WTC11 (cell line): ENCODE results near the gene EDIL3. TPM values are rescaled to one million over a fixed set of nuclear protein-coding genes. Genes with fewer than 3 reads are reported as not detected.

Experiments used
- ATAC-seq: fragments of 200-7000 bp; cut with Tn5 transposase; 2 replicates; pipeline ENCODE4 v1.10.0; 2021; ENCODE audit warnings: mild to moderate bottlenecking, moderate library complexity
- CTCF ChIA-PET: fragments of 300-600 bp; sonication (Branson Sonifier 250); formaldehyde crosslinking; loops from one replicate; lab custom pipeline; 2021; ENCODE audit warnings: antibody characterized with exemption; lab: Charles Lee
- POLR2A ChIA-PET: fragments of 350-600 bp; sonication (Branson Sonifier 250); formaldehyde crosslinking; loops from one replicate; lab custom pipeline; 2021; ENCODE audit warnings: antibody characterized with exemption; lab: Charles Lee
- DNase-seq: peaks from one replicate; pipeline ENCODE4 v3.0.0; 2021; ENCODE audit warnings: low spot score
- H3K27ac Mint-ChIP-seq: 2 replicates; pipeline ENCODE4 v1.8.0; 2021; ENCODE audit warnings: mixed read lengths
- H3K27me3 Mint-ChIP-seq: 2 replicates; pipeline ENCODE4 v1.8.0; 2021; ENCODE audit warnings: low read depth, mild to moderate bottlenecking, moderate library complexity, mixed read lengths
- H3K36me3 Mint-ChIP-seq: 2 replicates; pipeline ENCODE4 v1.8.0; 2021; ENCODE audit warnings: mixed read lengths
- H3K4me1 Mint-ChIP-seq: 2 replicates; pipeline ENCODE4 v1.8.0; 2022; ENCODE audit warnings: mixed read lengths
- H3K4me3 Mint-ChIP-seq: 2 replicates; pipeline ENCODE4 v1.8.0; 2021; ENCODE audit warnings: mild to moderate bottlenecking, moderate library complexity, mixed read lengths
- H3K9me3 Mint-ChIP-seq: 2 replicates; pipeline ENCODE4 v1.8.0; 2021; ENCODE audit warnings: mixed read lengths
- CTCF ChIP-seq: fragments of 200-600 bp; IDR thresholded peaks from 2 replicates; pipeline ENCODE4 v1.8.0; 2022; ENCODE audit warnings: antibody characterized with exemption
- ELF4 ChIP-seq: sonication (generic); formaldehyde crosslinking; IDR thresholded peaks from 2 replicates; pipeline ENCODE4 v1.8.1; 2022; ENCODE audit warnings: low read depth, mild to moderate bottlenecking, moderate library complexity, missing genetic modification reagents
- GABPB1 ChIP-seq: sonication (generic); formaldehyde crosslinking; IDR thresholded peaks from 2 replicates; pipeline ENCODE4 v1.8.1; 2023; ENCODE audit warnings: mild to moderate bottlenecking, missing genetic modification reagents
- GTF2I ChIP-seq: fragments of 250-450 bp; sonication (Bioruptor Pico); conservative IDR thresholded peaks from 2 replicates; pipeline ENCODE4 v1.4.0; 2021; ENCODE audit warnings: mild to moderate bottlenecking
- MAX ChIP-seq: sonication (generic); formaldehyde crosslinking; IDR thresholded peaks from 2 replicates; pipeline ENCODE4 v1.8.0; 2022; ENCODE audit warnings: mild to moderate bottlenecking, missing genetic modification reagents
- NFATC4 ChIP-seq: fragments of 250-450 bp; sonication (Bioruptor Pico); IDR thresholded peaks from 2 replicates; pipeline ENCODE4 v1.9.0; 2021; ENCODE audit warnings: mild to moderate bottlenecking
- NFE2L1 ChIP-seq: sonication (generic); formaldehyde crosslinking; IDR thresholded peaks from 2 replicates; pipeline ENCODE4 v1.8.1; 2023; ENCODE audit warnings: missing genetic modification reagents
- NFYB ChIP-seq: sonication (generic); formaldehyde crosslinking; conservative IDR thresholded peaks from 2 replicates; pipeline ENCODE4 v1.8.0; 2022; ENCODE audit warnings: low read depth, missing genetic modification reagents
- NR2C2 ChIP-seq: sonication (generic); formaldehyde crosslinking; IDR thresholded peaks from 2 replicates; pipeline ENCODE4 v1.8.0; 2022; ENCODE audit warnings: mild to moderate bottlenecking, missing genetic modification reagents
- RORB ChIP-seq: fragments of 250-450 bp; sonication (Bioruptor Pico); IDR thresholded peaks from 2 replicates; pipeline ENCODE4 v1.9.0; 2021; ENCODE audit warnings: mild to moderate bottlenecking
- TCF7 ChIP-seq: sonication (generic); formaldehyde crosslinking; IDR thresholded peaks from 2 replicates; pipeline ENCODE4 v1.8.0; 2022; ENCODE audit warnings: mild to moderate bottlenecking, low read depth, missing genetic modification reagents, moderate library complexity
- ZMAT4 ChIP-seq: fragments of 250-450 bp; sonication (Bioruptor Pico); IDR thresholded peaks from 2 replicates; pipeline ENCODE4 v1.9.0; 2021; ENCODE audit warnings: mild to moderate bottlenecking
- ZNF121 ChIP-seq: sonication (generic); formaldehyde crosslinking; IDR thresholded peaks from 2 replicates; pipeline ENCODE4 v1.8.0; 2023; ENCODE audit warnings: missing genetic modification reagents
- ZNF219 ChIP-seq: sonication (generic); formaldehyde crosslinking; IDR thresholded peaks from 2 replicates; pipeline ENCODE4 v1.8.0; 2023; ENCODE audit warnings: missing genetic modification reagents, mild to moderate bottlenecking, borderline replicate concordance
- ZNF232 ChIP-seq: sonication (generic); formaldehyde crosslinking; IDR thresholded peaks from 2 replicates; pipeline ENCODE4 v1.8.0; 2022; ENCODE audit warnings: mild to moderate bottlenecking, missing genetic modification reagents
- ZNF425 ChIP-seq: fragments of 250-450 bp; sonication (Bioruptor Pico); conservative IDR thresholded peaks from 2 replicates; pipeline ENCODE4 v1.9.0; 2021; ENCODE audit warnings: mild to moderate bottlenecking
- total RNA-seq: library from RNA; stranded (reverse); gene quantifications from 3 replicates; pipeline ENCODE4 v1.2.3, GENCODE V29; 2021
- TF ChIP-seq, protein P1 (sequence below): sonication (generic); formaldehyde crosslinking; IDR thresholded peaks from 2 replicates; pipeline ENCODE4 v1.8.1; 2023; ENCODE audit warnings: mild to moderate bottlenecking, moderate library complexity, missing genetic modification reagents
- TF ChIP-seq, protein P2 (sequence below): sonication (generic); formaldehyde crosslinking; IDR thresholded peaks from 2 replicates; pipeline ENCODE4 v1.8.0; 2023; ENCODE audit warnings: mild to moderate bottlenecking, missing genetic modification reagents
- TF ChIP-seq, protein P3 (sequence below): sonication (generic); formaldehyde crosslinking; IDR thresholded peaks from 2 replicates; pipeline ENCODE4 v1.8.1; 2023; ENCODE audit warnings: mild to moderate bottlenecking, missing genetic modification reagents
- TF ChIP-seq, protein P4 (sequence below): fragments of 250-450 bp; sonication (Bioruptor Pico); IDR thresholded peaks from 2 replicates; pipeline ENCODE4 v1.9.0; 2021; ENCODE audit warnings: mild to moderate bottlenecking

The EDIL3 gene
- total RNA-seq, 1 experiment from 2014 or later, result 48.3 TPM

- no peak for TF ChIP-seq ZNF425 (CRISPR knock-in tag)
- no peak for TF ChIP-seq NFYB
- TF ChIP-seq RORB (CRISPR knock-in tag), result no peak
- TF ChIP-seq, protein P1, sequence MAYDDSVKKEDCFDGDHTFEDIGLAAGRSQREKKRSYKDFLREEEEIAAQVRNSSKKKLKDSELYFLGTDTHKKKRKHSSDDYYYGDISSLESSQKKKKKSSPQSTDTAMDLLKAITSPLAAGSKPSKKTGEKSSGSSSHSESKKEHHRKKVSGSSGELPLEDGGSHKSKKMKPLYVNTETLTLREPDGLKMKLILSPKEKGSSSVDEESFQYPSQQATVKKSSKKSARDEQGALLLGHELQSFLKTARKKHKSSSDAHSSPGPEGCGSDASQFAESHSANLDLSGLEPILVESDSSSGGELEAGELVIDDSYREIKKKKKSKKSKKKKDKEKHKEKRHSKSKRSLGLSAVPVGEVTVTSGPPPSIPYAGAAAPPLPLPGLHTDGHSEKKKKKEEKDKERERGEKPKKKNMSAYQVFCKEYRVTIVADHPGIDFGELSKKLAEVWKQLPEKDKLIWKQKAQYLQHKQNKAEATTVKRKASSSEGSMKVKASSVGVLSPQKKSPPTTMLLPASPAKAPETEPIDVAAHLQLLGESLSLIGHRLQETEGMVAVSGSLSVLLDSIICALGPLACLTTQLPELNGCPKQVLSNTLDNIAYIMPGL (CRISPR knock-in tag), result no peak
- TF ChIP-seq ZMAT4 (CRISPR knock-in tag), result no peak
These were observed 81.4 kb downstream of the EDIL3 start (continued) for GRCh38 chr5:84303315-84303714.

GRCh38 chr5:84301535-84301934 lies 83.1 kb downstream of the EDIL3 start:
- TF ChIP-seq, protein P2, sequence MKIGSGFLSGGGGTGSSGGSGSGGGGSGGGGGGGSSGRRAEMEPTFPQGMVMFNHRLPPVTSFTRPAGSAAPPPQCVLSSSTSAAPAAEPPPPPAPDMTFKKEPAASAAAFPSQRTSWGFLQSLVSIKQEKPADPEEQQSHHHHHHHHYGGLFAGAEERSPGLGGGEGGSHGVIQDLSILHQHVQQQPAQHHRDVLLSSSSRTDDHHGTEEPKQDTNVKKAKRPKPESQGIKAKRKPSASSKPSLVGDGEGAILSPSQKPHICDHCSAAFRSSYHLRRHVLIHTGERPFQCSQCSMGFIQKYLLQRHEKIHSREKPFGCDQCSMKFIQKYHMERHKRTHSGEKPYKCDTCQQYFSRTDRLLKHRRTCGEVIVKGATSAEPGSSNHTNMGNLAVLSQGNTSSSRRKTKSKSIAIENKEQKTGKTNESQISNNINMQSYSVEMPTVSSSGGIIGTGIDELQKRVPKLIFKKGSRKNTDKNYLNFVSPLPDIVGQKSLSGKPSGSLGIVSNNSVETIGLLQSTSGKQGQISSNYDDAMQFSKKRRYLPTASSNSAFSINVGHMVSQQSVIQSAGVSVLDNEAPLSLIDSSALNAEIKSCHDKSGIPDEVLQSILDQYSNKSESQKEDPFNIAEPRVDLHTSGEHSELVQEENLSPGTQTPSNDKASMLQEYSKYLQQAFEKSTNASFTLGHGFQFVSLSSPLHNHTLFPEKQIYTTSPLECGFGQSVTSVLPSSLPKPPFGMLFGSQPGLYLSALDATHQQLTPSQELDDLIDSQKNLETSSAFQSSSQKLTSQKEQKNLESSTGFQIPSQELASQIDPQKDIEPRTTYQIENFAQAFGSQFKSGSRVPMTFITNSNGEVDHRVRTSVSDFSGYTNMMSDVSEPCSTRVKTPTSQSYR, result no peak
- TF ChIP-seq MAX (CRISPR knock-in tag) (no peak), NR2C2 (CRISPR knock-in tag) (no peak), GTF2I (no peak), ELF4 (CRISPR knock-in tag) (no peak)
- Mint-ChIP-seq H3K4me3 (no peak overlapping the region), H3K36me3 (peaks cover 12% of the 10 kb centered on the region), H3K9me3 (peaks cover 16% of the 10 kb centered on the region), H3K27ac (no peak overlapping the region), H3K27me3 (no peaks in the 10 kb centered on the region), H3K4me1 (peaks cover 6% of the 10 kb centered on the region)
- DNase-seq (no peak), ATAC-seq (no peak)
- ChIA-PET POLR2A (no interaction called here), CTCF (no interaction called here)

- DNase-seq (no peak), ATAC-seq (no peak)
- Mint-ChIP-seq H3K9me3 (peaks cover 16% of the 10 kb centered on the region), H3K27me3 (no peaks in the 10 kb centered on the region), H3K4me3 (no peak overlapping the region), H3K27ac (no peak overlapping the region), H3K36me3 (peaks cover 12% of the 10 kb centered on the region), H3K4me1 (peaks cover 12% of the 10 kb centered on the region)
- POLR2A ChIA-PET, result no interaction called here
- CTCF ChIA-PET, result no interaction called here
- TF ChIP-seq NFE2L1 (CRISPR knock-in tag) (no peak), ZNF121 (CRISPR knock-in tag) (no peak), NR2C2 (CRISPR knock-in tag) (no peak), TCF7 (CRISPR knock-in tag) (no peak), NFATC4 (CRISPR knock-in tag) (no peak), MAX (CRISPR knock-in tag) (no peak), ZNF219 (no peak), CTCF (no peak), ZNF232 (CRISPR knock-in tag) (no peak), GABPB1 (CRISPR knock-in tag) (no peak)
- TF ChIP-seq, protein P3, sequence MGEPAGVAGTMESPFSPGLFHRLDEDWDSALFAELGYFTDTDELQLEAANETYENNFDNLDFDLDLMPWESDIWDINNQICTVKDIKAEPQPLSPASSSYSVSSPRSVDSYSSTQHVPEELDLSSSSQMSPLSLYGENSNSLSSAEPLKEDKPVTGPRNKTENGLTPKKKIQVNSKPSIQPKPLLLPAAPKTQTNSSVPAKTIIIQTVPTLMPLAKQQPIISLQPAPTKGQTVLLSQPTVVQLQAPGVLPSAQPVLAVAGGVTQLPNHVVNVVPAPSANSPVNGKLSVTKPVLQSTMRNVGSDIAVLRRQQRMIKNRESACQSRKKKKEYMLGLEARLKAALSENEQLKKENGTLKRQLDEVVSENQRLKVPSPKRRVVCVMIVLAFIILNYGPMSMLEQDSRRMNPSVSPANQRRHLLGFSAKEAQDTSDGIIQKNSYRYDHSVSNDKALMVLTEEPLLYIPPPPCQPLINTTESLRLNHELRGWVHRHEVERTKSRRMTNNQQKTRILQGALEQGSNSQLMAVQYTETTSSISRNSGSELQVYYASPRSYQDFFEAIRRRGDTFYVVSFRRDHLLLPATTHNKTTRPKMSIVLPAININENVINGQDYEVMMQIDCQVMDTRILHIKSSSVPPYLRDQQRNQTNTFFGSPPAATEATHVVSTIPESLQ (CRISPR knock-in tag), result no peak
- TF ChIP-seq, protein P4, sequence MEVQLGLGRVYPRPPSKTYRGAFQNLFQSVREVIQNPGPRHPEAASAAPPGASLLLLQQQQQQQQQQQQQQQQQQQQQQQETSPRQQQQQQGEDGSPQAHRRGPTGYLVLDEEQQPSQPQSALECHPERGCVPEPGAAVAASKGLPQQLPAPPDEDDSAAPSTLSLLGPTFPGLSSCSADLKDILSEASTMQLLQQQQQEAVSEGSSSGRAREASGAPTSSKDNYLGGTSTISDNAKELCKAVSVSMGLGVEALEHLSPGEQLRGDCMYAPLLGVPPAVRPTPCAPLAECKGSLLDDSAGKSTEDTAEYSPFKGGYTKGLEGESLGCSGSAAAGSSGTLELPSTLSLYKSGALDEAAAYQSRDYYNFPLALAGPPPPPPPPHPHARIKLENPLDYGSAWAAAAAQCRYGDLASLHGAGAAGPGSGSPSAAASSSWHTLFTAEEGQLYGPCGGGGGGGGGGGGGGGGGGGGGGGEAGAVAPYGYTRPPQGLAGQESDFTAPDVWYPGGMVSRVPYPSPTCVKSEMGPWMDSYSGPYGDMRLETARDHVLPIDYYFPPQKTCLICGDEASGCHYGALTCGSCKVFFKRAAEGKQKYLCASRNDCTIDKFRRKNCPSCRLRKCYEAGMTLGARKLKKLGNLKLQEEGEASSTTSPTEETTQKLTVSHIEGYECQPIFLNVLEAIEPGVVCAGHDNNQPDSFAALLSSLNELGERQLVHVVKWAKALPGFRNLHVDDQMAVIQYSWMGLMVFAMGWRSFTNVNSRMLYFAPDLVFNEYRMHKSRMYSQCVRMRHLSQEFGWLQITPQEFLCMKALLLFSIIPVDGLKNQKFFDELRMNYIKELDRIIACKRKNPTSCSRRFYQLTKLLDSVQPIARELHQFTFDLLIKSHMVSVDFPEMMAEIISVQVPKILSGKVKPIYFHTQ (CRISPR knock-in tag), result no peak
These were observed 84.7 kb downstream of the EDIL3 start for GRCh38 chr5:84299959-84300358.
